Measurements from ENCODE around the gene CLK3.

CLK3 gene

DNA sequence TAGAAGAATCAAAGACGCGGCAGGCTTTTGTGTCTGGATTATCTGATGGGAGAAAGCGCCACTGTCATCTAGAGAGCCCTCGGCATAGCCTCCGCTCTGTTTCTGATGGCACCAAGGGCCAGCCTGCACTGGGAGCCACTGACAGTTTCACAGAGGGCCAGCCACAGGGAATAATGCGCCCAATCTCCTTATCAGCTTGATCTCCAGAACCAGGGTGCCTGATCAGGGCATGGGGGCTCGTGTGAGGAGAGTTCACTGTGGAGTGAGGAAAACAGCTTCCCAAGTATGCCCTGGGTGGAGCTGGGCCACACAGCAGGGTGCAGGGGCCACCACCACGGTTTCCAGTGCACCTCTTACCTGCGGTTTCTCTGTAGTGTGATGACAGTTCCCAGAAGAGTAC lies 29.8 kb upstream of the CLK3 start:
- TF ChIP-seq CTCF (IDR thresholded peaks at IDR 0.05; ENCODE audit: insufficient read depth, low read length) (no peak), SPI1 (IDR thresholded peaks at IDR 0.05; ENCODE audit: borderline replicate concordance, low read depth) (no peak), POLR2AphosphoS5 (IDR thresholded peaks at IDR 0.05; ENCODE audit: low read depth) (no peak), GABPA (IDR thresholded peaks at IDR 0.05; ENCODE audit: low read depth) (no peak)
- TF ChIP-seq, protein P1, sequence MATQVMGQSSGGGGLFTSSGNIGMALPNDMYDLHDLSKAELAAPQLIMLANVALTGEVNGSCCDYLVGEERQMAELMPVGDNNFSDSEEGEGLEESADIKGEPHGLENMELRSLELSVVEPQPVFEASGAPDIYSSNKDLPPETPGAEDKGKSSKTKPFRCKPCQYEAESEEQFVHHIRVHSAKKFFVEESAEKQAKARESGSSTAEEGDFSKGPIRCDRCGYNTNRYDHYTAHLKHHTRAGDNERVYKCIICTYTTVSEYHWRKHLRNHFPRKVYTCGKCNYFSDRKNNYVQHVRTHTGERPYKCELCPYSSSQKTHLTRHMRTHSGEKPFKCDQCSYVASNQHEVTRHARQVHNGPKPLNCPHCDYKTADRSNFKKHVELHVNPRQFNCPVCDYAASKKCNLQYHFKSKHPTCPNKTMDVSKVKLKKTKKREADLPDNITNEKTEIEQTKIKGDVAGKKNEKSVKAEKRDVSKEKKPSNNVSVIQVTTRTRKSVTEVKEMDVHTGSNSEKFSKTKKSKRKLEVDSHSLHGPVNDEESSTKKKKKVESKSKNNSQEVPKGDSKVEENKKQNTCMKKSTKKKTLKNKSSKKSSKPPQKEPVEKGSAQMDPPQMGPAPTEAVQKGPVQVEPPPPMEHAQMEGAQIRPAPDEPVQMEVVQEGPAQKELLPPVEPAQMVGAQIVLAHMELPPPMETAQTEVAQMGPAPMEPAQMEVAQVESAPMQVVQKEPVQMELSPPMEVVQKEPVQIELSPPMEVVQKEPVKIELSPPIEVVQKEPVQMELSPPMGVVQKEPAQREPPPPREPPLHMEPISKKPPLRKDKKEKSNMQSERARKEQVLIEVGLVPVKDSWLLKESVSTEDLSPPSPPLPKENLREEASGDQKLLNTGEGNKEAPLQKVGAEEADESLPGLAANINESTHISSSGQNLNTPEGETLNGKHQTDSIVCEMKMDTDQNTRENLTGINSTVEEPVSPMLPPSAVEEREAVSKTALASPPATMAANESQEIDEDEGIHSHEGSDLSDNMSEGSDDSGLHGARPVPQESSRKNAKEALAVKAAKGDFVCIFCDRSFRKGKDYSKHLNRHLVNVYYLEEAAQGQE (IDR thresholded peaks at IDR 0.05; ENCODE audit: insufficient replicate concordance, low read depth): no peak
- no peak overlapping the region for H3K27ac ChIP-seq (replicated peaks)
- no peaks in the 10 kb centered on the region for H3K27me3 ChIP-seq (ENCODE audit: insufficient read depth, poor library complexity, severe bottlenecking)
- H3K4me3 ChIP-seq (replicated peaks; ENCODE audit: insufficient read depth, low read length): no peak overlapping the region
- DNase-seq (ENCODE audit: low read depth in 1 of 2, low spot score in 1 of 2): no peak

DNA sequence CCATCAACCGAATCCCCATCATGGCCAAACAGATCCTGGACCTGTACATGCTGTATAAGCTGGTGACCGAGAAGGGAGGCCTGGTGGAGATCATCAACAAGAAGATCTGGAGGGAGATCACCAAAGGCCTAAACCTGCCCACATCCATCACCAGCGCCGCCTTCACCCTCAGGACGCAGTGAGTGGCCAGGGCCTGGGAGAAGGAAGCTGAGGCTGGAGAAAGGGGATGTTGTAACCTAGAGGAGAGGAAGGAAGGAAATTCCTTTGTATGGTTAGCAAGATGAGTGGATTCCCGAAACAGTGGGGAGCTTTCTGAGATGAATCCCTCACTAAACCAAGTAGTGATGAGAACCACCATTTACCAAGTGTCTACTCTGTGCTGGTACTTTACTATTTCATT lies 25.8 kb upstream of the CLK3 start:
- DNase-seq (ENCODE audit: low read depth in 1 of 2, low spot score in 1 of 2): no peak
- H3K27ac ChIP-seq (replicated peaks): no peak overlapping the region
- TF ChIP-seq POLR2AphosphoS5 (IDR thresholded peaks at IDR 0.05; ENCODE audit: low read depth) (no peak), SPI1 (IDR thresholded peaks at IDR 0.05; ENCODE audit: borderline replicate concordance, low read depth) (no peak), GABPA (IDR thresholded peaks at IDR 0.05; ENCODE audit: low read depth) (no peak), CTCF (IDR thresholded peaks at IDR 0.05; ENCODE audit: insufficient read depth, low read length) (no peak)
- TF ChIP-seq, protein P1 (IDR thresholded peaks at IDR 0.05; ENCODE audit: insufficient replicate concordance, low read depth): no peak

GRCh38 chr15:74592222-74592621 lies 23.4 kb upstream of the CLK3 start:
- TF ChIP-seq, protein P1 (IDR thresholded peaks at IDR 0.05; ENCODE audit: insufficient replicate concordance, low read depth): no peak
- no peak for TF ChIP-seq GABPA (IDR thresholded peaks at IDR 0.05; ENCODE audit: low read depth)
- TF ChIP-seq CTCF (IDR thresholded peaks at IDR 0.05; ENCODE audit: insufficient read depth, low read length): no peak
- no peak for TF ChIP-seq SPI1 (IDR thresholded peaks at IDR 0.05; ENCODE audit: borderline replicate concordance, low read depth)
- TF ChIP-seq POLR2AphosphoS5 (IDR thresholded peaks at IDR 0.05; ENCODE audit: low read depth): no peak
- H3K27ac ChIP-seq (replicated peaks): no peak overlapping the region
- no peak overlapping the region for H3K4me3 ChIP-seq (replicated peaks; ENCODE audit: insufficient read depth, low read length)
- no peak for DNase-seq (ENCODE audit: low read depth in 1 of 2, low spot score in 1 of 2)
- no peaks in the 10 kb centered on the region for H3K27me3 ChIP-seq (ENCODE audit: insufficient read depth, poor library complexity, severe bottlenecking)

More for the DNA sequence above, 25.8 kb upstream of the CLK3 start:
- Histone ChIP-seq H3K4me3 (replicated peaks; ENCODE audit: insufficient read depth, low read length) (no peak overlapping the region), H3K27me3 (ENCODE audit: insufficient read depth, poor library complexity, severe bottlenecking) (no peaks in the 10 kb centered on the region)

Measured in HL-60 (cell line).